ENCODE measurements around the gene GPR153.

GPR153 gene

DNA sequence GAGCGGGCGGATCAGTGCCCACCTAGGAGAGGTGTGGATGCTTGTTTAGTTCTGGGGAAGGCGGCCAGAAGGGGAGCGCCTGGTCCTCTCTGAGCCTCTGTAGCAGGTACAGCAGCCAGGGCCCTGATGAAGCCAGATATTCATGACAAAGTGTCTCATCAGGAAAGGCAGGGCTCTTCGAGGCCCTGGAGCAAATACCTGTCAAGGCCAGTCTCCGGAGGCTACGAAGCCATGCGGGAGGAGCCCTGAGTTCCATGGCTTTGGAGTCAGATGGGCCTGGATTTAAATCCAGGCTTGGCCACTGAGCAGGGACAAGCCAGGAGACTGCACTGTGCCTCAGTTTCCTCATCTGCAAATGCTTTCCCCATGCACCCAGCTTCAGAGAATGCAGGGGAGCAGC is 25.4 kb upstream of the GPR153 start:
- no peak for DNase-seq

DNA sequence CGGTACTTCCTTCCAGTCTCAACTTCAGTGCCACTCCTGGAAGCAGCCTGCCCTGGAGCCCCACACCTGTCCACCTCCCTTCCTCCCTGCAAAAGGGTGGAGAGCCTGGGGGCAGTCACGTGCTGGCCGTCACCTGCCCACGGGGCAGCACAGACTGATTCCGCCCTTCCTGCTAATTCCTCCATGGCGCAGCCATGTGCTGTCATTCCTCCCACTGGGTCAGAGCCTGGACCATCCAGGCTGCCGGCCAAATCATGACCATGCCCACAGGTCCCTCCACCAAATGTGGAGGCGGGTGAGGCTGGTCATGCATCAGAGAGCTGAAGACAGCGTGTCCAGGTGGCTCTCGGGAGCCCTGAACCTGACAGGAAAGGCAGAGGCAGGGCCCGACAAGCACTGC is 24.4 kb upstream of the GPR153 start:
- DNase-seq: no peak

DNA sequence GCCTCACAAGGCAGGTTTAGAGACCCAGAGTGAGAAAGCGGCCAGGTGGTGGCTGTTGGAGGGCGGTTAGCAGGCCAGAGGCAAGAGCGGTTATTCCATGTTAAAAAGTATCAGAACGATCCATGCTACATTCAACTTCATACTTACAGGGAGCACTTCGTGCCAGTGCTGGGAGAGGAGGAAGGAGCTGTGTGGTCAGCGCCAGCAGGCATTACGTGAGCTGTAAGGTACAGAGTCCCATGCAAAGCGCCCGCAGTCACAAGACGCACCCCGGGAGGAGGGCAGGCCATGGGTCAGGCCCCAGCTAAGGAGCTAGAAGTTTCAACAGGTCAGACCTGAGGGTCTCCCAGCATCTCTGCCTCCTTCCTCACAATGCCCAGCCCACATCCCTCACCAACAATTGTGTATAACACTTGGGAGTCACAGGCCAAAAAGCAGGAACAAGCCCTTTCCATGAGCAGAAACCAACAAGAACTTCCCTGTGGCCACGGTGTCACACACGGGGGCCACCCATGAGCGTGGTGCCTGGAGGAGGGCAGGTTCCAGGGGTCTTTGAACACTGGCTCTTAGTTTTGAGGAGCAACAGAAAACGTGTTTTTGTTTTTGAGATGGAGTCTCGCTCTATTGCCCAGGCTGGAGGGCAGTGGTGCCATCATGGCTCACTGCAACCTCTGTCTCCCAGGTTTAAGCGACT is 21.8 kb upstream of the GPR153 start:
- DNase-seq: no peak

DNA sequence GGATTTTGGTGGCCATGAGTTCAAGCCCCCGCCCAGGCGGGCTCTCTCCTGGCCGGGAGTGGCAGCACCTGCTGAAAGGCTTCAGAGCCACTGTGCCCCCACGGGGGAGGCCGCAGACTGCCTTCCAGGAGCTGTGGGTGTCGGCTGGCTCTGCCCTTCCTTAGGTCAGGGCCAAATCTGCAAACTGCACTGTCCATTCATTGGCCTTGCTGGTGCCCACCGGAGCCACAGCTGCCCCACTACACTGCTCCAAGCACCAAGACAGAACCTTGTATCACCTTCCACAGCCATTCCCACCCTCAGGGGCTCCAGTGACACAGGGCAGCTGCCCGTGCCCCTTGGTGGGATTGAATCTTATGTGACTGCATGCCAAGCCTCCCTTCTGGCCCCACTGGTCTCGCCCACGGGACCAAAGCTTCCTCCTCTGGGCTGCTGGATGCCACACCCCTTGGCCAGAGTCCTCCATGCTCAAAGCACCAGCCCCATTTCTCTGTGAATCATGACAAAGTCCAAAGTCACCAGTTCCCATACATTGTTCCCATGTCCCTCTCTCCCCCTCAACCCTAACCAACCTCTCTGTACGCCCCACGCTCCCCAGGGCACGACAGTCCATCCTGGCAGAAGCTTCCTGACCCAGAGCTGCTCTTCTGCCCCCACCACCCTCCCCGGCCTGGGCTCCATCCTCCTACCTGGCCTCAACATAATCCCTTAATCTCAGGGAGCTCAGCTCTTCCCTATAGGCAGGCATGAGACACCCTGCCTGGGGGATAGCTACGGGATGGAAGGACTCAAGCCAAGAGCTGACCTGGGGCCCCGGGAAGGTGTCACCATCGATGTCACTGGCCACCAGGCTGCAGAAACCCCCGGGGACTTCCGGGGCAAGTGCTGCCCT is 20.9 kb upstream of the GPR153 start:
- DNase-seq: no peak

DNA sequence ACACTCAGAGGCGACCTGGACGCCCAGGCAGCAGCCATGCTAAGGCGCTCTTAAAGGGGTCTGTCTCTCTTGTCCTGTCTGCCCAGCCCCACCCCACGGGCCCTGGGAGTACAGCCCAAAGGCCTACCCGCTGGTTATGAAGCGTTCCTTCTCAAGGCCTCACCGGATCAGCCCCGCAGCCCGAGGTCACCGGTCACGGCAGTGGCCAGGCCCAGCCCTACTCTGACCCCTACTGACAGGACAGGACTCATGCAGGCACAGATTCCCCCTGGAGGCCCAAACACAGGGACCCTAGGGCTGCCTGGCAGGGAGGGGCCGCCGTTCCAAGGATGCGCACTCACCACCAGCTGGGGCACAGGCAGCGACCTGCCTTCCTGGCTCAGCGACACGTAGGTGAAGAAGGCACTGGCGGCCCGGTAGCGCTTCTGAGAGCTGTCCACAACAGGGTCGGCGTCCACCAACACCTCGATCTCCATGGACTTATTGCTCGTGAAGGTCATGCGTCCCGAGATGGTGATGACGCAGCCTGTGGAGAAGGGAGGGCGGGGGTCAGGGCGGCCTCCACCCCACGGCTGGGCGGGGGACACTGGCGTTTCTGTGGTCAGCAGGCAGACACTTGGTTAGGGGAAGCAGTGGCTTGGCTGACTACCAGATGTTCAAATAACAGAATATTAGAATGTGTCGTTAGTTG is 20.0 kb upstream of the GPR153 start:
- no peak for DNase-seq

DNA sequence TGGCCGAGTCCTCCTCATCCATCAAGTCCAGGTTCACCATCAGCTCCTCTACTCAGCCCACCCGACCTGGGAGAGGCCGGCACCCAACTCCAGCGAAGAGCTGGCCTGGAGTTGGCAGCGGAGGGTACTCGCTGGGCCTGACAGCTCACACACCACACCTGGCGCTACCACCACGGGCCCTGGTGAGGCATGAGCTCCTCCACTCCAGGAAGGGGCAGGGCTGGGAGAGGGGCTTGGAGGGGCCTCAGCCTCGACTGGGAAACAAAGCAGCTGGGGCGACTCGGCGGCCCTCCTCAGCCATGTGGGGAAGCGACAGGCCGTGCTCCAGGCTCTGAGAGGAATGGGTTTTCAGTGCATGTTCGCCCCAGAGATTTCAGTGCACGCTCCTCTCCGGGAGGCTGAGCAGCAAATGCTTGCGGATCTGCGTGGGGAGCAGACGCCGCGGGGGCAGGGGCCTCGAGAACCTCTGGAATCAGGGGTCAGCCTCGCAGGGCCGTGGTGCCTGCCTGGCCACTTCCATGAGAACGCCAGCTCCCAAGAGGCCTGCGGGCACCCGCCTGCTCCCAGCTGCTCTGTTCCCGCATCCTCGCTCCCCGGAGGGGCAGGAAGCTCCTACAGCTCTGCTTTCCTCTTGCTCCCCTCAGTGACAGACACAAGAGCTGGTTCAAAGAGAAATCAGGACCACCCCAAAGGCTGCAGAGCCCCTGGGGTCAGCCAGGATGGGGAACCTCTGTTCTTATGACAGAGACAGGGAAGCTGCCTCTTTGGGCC is 18.9 kb upstream of the GPR153 start:
- DNase-seq: no peak

DNA sequence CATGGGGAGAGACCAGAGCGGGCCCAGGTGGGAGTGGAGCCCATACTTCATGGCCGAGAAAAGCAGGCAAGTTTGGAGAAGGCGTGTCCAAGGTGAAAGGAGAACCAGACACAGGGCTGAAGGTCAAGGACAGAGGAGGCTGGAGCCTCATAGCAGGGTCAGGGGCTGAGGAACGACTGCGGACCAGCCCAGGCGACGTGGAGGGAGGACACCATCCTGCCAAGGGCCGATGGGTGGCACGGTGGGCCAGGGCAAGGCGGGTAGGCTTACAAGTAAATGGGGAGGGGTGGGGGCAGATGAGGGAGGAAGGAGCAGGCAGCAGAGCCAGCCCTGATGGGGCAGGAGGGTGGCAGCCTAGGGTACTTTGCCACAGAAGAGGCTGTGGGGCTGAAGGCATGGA is 18.2 kb upstream of the GPR153 start:
- DNase-seq: no peak

DNA sequence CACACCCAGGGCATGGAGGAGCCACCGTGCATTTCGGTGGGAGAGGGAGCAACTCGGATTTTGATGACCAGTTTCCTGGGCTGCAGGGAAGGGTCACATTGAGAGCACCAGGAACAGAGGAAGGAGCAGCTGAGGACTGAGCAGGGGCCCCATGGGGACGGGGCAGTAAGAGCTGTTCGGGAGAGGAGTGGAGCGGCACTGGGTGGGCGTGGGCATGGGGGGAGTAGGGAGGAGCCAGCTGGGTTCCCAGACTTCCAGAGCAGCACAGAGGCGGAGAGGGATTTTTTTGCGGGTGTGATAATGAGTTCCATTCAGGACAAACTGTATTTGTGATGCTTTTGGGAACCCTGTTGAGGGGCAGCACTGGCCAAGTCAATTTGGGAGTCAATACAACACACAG is 17.4 kb upstream of the GPR153 start:
- no peak for DNase-seq

DNA sequence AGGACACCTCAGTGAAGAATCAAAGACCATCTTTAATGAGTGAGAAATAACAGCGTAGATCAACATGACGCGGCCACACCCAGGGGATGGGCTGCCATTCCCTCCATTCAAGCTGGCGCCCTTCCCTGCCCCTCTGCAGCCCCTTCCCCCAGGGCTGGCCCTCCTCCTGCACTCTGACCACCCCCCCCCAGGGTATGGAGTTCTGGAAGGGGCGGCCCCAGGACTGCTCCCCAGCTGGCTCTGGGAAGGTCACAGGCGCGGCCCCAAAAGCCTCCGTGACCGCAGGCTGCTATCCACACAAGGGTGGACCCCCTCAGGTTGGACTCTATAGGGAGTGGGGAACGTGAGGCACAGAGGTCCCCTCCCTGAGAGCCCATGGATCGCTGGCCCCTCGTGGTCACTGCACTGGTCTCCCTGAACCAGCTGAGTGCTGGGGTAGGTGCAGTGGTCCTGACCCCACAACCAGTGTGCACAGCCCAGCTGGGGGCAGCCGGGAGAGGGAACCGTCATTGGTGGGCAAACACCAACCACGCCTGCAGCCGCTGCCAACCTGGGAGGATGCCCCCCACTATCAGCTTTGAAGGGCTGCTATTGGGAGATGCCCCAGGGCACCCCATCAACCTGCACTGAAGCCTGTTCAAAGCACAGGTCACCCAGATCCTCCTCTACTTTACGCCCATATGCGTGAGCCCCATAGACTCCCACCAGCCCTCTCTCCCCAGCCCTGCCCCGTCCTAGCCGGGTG is 16.1 kb upstream of the GPR153 start:
- no peak for DNase-seq

DNA sequence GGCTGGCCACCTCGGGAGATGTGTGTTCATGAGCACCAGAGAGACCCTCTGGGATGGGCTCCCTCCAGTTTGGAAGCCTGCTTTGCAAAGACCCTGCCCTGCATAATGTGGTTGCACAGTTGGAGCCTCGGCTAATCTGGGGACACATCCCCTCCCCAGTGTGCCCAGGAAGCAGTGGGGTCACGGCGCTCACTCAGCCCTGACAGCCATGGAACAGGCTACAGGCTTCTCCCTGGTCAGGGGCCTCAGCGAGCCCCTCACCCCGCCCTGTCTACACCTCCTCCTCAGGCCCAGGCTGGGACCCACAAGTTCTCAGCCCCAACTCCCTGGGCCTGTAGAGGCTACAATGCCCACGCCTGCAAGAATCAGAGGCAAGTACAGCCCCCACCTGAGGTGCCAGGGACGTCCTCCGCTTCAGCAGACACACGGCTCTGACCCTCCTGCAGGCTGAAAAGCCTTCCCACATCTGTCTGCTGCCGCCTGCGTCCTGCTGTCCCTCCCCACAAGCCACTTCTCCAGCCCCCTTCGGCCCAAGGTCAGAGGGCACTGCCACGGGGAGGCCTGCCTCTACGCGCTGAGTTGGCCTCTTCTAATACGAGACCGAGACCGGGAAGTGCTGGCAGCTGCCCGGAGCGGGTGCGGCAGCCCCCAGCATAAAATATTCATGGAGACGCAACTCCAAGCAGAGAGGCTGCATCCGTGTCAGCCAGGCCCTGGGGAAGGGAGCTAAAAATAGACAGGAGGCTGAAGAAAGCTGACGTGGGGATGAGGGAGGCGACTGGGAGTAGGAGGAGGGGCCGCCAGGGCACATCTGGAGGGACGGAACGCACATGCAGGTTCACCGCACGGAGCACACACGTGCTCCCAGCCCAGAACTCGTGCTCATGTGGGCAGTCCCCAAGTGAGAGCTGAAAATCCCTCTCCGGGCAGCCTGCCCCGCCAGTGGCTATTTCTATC is 15.2 kb upstream of the GPR153 start:
- DNase-seq: peak; percentile 51

DNA sequence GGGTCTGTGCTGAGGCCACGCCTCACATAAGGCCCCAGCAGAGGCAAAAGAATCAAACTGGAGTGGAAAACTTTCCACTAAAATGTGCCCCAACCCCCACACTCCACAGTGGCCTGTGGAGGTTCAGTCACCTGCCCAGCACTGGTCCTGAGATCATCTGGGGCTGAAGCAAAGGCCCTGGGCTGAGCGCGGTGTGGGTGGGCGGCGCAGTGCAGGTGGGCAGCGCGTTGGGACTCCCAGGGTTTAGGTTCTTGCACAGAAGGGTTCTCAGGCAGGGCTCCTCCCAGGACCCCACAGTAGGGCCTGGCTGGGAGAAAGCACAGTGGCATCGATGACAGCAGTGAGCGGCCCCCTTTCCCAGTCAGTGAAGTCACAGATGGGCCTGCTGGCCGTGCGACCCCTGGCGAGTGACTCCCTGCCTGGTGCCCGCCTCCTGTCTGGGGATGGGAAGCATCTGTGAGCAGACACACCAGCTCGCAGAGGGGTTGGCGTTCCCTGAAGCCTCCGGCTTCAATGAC is 13.8 kb upstream of the GPR153 start:
- no peak for DNase-seq

DNA sequence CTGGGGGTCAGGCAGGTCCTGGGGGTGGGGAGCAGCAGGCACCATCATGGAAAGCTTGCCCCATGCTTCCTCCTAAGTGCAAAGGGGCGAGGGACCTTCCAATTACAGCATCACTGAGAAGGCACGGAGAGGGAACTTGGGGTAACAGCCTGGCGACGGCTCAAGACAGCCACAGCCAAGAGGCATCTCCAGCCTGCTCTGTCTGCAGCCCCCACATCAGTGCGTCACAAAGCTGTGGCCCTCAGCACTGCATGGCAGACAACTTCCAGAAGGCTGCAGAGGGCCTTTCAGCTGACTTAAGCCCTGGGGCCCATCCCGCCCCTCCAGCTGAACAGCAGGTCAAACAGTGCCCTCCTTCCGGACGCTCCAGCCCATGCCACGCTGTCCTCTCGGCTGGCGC is 13.2 kb upstream of the GPR153 start:
- no peak for DNase-seq

DNA sequence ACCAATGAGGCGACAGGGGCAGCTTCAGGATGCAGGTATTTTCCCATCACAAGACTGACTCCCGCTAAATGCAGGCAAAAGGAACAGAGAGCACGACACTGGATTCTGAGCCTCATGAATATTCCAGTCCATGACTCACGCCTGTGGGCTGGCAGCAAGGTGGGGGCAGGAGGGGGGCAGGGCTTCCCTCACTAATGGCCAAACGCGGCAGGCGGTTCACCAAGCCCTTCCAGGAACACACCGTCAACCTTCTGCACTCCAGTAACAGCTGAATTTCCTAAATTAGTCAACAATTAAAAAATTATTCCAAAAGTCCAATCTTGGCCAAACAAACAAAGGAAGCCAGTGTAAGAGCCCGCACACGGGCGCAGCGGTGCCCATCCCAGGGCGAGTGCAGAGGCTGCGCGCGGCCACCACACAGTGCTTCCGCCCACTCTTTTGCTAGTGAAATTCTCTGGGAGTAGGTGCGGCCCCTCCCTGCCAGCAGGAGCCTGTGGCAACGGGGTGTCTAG is 12.5 kb upstream of the GPR153 start:
- peak; percentile 67 for DNase-seq

DNA sequence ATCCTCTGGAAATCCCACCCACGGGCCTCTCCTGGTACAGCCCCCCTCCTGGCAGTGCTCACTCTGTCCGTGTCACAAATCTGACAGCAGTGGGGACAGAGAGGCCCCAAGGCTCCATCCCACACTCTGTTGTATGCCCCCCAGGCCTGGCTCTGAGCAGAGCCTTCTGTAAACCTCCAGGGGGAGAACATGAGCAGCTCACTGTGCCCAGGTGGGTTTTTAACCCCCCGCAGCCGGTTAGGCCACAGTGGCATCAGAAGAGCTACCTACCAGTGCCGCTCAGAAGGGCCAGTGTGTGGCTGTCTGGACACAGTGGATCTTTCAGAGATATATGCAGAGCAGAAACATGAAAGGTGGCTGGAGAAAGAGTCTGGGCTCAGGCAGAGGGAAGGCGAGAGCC is 12.0 kb upstream of the GPR153 start:
- DNase-seq: no peak

DNA sequence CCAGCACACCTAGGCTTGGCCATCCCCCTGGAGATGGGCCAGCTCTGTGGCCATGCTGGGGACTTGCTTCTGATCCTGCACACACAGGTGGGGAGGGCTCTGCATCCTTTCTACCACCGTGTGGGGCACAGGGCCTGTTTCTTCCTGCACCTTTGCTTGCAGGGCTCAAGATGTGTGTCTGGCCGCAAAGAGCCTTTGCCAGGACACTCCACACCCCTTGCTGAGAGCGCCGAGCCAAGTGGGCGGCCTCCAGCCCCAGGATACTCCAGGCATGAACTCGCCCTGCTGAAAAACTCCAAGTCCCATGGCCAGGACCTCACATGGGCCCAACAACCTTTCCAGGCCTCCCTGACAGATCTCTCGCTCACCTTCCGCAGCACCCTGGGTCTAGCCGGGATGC is 11.6 kb upstream of the GPR153 start:
- DNase-seq: no peak

DNA sequence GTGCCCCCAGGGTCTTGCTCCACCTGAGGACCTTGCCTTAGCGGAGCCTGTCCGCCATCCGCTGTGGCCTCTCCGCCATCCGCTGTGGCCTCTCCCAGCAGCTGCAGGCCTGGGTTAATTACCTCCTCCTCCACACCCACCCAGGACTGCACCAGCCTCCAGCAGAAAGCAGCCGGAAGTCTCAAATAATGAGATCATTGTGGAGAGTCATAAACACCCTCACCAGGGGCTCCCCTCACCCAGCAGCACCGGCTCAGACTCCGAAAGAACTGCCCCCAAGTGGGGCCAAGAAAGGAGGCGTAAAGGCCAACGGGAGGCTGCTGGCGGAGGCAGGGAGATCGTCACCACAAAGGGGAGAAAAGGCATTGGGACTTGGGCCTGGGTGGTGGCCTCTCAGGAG is 10.7 kb upstream of the GPR153 start:
- DNase-seq: peak; percentile 17

DNA sequence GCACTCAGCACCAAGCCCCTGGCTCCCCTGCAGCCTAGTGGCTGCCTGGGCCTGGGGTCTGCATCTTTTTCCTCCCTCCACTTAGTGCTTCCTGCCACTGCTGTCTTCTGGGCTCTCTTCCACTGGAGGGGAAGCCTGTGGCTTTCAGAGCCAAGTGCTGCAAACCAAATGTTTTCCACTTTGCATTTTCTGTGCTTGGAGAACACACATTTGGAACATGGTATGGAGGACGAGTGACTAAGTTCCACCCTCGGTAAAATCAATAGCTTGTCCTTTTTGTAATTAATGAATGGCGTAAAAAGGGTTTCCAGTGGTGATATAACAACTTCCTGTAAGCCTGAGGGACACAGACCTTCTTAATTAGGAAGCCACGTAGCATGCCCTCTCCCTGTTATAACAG is 10.1 kb upstream of the GPR153 start:
- DNase-seq: no peak

DNA sequence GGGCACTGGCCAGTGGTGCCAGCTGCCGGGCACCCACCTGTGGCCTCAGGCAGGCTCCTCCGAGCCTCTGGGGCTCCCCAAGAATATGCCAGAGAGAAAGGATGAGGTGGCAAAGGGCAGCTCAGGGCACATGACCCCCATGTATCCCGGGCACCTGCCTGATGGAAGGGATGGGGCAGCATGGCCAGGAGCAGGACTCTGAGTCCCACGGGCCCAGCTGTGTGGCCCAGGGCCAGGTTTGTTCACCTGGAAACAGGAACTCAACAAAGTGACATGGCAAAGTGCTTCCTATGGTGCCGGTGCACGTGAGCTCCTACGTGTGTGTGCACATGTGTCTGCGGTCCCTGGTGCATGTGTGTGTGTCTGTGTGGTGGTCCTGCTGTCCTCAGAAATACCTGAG is 9.5 kb upstream of the GPR153 start:
- no peak for DNase-seq

DNA sequence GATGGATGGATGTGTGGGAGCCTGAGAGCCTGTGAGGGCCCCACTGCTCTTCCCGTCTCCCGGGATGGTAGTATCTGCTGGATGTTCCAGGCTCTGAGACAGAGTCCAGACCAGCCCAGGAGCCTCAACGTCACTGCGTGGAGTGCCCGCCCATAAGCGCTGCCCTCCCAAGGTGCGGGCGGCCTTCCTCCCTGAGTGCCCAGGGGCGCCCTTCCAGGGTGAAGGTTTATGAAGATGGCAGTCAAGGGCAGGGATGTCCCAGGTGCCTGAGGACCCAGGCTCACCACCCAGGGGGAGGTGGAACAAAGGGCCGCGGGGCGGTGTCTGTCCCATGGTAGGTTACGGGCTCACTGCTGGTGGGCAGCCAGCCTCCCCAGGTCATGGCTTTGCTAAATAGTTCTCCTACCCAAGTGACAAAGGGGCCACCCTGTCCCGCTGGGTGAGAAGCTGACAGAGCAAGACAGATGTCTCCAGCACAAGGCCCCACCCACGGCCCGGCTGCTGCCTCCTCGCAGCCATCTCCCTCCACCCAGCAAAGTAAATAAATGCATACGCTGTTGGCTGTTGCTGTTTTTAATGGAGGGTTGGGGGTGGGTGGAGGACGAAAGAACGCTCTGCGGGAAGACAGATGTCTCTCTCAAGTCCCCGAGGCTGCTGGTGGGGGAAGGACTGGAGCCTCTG is 9.0 kb upstream of the GPR153 start:
- no peak for DNase-seq

DNA sequence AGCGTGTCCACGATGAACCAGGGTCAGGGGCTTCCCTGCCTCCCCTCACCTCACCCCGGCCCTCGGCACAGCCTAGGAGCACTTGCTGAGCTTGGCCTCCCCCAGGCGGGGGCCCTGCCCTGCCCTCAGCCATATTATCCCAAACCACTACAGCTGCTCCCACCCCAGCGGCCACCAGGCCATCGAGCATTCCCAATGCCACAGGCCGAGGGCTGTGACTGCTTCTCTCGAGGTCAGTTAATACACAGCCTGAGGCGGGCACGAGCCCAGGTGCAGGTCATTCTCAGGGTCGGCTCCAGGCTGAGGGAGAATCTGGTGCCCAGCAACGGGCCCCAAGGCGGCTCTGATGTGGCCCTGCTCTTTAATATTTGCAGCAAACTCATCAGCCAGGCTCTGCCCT is 8.4 kb upstream of the GPR153 start:
- no peak for DNase-seq
